Measurements from ENCODE around the gene RIPOR2. TPM values are rescaled to one million over a fixed set of nuclear protein-coding genes. Genes with fewer than 3 reads are reported as not detected.

Gene RIPOR2
- total RNA-seq, 4 donors from 2014 or later = 3.7 to 112 (median 6.1) TPM

DNA sequence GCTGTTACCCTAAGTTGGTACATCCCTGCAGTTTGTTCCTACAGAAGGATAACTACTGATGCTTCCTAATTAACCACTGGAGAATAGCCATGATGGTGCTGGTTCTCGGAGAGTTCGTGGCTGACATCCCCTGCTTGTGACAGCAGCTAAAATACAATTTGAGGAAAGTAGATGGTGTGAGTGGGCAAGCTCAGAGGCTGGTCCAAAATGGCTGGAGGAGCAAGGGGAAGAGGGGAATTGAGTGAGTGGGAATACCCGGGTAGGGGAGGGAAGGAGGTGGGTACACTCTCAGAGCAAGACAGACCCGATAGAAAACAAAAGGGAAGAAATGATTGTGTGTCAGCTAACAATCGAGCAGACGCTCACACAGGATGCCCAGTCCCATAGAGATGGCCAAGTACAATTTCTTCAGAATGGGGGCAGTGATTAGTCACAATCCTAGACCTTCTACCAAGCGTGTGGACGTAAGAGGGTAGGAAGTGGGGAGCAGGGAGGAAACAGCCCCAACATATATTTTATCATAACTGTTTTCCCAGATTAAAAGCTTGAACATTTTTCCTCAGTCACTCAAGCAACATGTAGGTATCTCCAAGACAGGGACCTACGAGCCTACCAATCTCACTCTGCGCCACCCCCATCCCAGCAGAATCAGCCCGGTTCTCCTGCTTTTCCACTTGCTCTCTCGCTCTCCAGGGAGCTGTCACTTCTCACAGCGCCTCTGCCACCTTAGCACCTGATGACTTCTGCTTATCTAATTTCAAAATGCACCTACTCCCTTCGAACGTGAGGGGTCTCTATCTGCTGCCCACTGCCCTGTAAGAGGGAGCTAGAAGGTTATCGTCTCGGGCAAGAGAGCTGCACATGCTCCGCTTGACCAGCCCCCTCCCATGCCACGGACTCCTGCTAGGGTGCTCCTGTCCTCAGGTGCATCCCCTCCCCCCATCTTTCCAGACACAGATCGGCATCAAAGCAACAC is 26.2 kb downstream of the RIPOR2 start:
- no peak for TF ChIP-seq POLR2A (IDR thresholded peaks at IDR 0.05)
- TF ChIP-seq, protein P1, sequence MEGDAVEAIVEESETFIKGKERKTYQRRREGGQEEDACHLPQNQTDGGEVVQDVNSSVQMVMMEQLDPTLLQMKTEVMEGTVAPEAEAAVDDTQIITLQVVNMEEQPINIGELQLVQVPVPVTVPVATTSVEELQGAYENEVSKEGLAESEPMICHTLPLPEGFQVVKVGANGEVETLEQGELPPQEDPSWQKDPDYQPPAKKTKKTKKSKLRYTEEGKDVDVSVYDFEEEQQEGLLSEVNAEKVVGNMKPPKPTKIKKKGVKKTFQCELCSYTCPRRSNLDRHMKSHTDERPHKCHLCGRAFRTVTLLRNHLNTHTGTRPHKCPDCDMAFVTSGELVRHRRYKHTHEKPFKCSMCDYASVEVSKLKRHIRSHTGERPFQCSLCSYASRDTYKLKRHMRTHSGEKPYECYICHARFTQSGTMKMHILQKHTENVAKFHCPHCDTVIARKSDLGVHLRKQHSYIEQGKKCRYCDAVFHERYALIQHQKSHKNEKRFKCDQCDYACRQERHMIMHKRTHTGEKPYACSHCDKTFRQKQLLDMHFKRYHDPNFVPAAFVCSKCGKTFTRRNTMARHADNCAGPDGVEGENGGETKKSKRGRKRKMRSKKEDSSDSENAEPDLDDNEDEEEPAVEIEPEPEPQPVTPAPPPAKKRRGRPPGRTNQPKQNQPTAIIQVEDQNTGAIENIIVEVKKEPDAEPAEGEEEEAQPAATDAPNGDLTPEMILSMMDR (IDR thresholded peaks at IDR 0.05) = no peak
- Histone ChIP-seq H3K27ac (peak overlapping the region; percentile 29 to 76 (median 40)), H3K4me1 (peaks cover 0 to 30% (median 22%) of the 10 kb centered on the region in 4 donors), H3K9me3 (no peaks in the 10 kb centered on the region), H3K36me3 (no peaks in the 10 kb centered on the region), H3K4me3 (peak overlapping the region; percentile 44 to 61 (median 56)), H3K27me3 (no peaks in the 10 kb centered on the region)
- no peak for DNase-seq

DNA sequence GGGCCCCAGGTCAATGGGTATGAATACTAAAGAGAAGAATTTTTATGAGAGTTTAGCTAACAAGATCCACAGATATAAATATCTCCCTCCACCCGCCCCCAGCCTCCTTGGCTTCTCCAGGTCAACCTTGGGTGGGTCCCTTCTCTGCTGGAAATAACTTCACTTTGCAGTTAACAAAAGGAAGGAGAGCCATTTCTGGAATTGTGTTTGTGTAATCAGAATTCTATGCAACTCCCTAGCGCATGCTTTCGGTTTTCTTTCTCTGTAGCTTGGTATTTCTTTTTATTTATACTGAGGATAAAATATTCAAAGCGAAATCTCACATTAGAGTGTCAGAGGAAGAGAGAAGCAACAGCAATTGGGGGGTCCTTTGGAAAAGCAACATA is 27.1 kb downstream of the RIPOR2 start:
- H3K4me1 ChIP-seq = peaks cover 0 to 30% (median 22%) of the 10 kb centered on the region in 4 donors
- no peaks in the 10 kb centered on the region for H3K36me3 ChIP-seq
- H3K27ac ChIP-seq = peak overlapping the region; percentile 6 to 76 (median 22)
- no peak for TF ChIP-seq POLR2A (IDR thresholded peaks at IDR 0.05)
- TF ChIP-seq, protein P1 (IDR thresholded peaks at IDR 0.05) = no peak
- no peaks in the 10 kb centered on the region for H3K27me3 ChIP-seq
- no peak overlapping the region for H3K4me3 ChIP-seq
- no peak for DNase-seq
- no peaks in the 10 kb centered on the region for H3K9me3 ChIP-seq

DNA sequence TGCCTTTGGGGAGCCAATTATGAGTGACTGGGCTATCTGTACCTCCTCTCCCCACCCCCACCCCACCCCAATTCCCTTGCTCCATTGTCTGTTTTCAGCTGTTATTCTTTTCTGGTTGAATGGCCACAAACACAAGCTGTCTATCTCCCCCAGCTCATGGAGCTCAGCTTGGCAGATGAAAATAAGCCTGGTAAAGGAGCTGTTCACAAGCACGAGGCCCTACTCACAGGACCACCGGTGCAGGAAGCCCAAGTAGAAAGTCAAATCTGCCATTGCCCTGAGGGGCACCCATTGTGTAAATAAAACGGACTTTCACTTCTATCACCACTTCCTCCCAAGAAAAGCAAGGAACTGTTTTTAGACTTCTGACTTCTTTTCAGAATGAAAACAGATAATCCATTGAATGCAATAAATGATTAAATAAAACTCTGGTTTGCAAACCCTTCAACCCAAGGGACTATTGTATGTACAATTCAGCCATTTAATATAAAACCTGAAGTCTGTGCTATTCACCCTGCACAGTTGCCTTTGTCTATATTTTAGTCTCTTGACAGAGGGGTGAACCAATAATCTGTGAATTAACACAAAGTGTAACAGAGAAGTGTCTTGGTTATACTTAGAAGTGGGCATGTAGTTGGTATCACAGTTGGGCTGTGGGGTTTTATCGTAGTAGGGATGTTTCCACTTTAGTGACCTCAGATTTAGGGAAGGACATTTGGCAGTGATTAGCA is 27.7 kb downstream of the RIPOR2 start:
- no peak overlapping the region for H3K4me3 ChIP-seq
- H3K9me3 ChIP-seq = no peaks in the 10 kb centered on the region
- H3K36me3 ChIP-seq = no peaks in the 10 kb centered on the region
- peak overlapping the region in 2 of 4 donors; percentile 6 to 76 for H3K27ac ChIP-seq
- H3K4me1 ChIP-seq = peaks cover 0 to 30% (median 22%) of the 10 kb centered on the region in 4 donors
- H3K27me3 ChIP-seq = no peaks in the 10 kb centered on the region
- DNase-seq = no peak
- TF ChIP-seq POLR2A (IDR thresholded peaks at IDR 0.05) = no peak
- TF ChIP-seq, protein P1 (IDR thresholded peaks at IDR 0.05) = no peak

DNA sequence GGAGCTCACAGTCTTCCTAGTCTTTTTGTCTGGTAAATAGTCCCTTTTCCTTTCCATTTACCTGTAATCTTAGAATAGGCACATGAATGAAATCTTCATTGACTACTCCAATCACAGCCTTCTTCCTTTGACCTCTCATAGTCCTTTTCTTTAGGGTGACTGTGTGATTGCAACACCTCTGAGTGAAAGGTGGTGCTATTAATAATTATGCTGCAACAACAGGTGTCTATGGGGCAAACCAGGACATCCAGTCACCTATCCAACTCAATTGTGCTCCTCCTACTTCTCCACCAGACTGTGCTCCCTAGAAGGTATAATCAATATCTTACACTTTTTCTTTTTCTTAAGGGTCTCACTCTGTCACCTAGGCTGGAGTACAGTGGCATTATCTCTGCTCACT is 29.4 kb downstream of the RIPOR2 start:
- Histone ChIP-seq H3K27me3 (no peaks in the 10 kb centered on the region), H3K4me3 (no peak overlapping the region), H3K36me3 (no peaks in the 10 kb centered on the region), H3K4me1 (peaks cover 0 to 26% (median 10%) of the 10 kb centered on the region in 4 donors), H3K9me3 (no peaks in the 10 kb centered on the region), H3K27ac (no peak overlapping the region)
- no peak for DNase-seq
- no peak for TF ChIP-seq POLR2A (IDR thresholded peaks at IDR 0.05)
- TF ChIP-seq, protein P1 (IDR thresholded peaks at IDR 0.05) = no peak

DNA sequence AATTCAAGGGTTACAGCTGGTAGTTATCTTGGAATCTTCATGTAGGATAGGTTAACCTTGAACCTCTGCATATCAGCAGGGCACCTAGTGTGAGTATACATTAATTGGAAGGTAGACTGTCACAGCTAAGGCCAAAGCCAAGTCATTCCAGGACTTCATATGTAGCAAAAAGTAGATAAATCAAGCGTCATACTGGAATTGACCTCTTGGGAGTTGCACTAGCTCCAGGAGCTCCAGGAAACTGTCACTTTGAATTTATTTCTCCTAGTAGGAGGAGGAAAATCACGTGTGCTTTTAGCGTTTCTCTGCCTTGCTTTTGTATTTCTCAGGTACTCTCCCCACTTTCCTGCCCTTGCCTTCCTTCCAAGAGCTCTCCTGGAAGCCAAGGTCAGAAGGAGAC is 30.3 kb downstream of the RIPOR2 start:
- no peaks in the 10 kb centered on the region for H3K27me3 ChIP-seq
- no peaks in the 10 kb centered on the region for H3K9me3 ChIP-seq
- no peak for DNase-seq
- no peaks in the 10 kb centered on the region for H3K36me3 ChIP-seq
- TF ChIP-seq POLR2A (IDR thresholded peaks at IDR 0.05) = no peak
- TF ChIP-seq, protein P1 (IDR thresholded peaks at IDR 0.05) = no peak
- H3K4me3 ChIP-seq = no peak overlapping the region
- peaks cover 0 to 20% (median 8%) of the 10 kb centered on the region in 4 donors for H3K4me1 ChIP-seq
- no peak overlapping the region for H3K27ac ChIP-seq

Measured in Peyer's patch (tissue), 4 donors.